Osteoblast (primary cell): ENCODE results near the gene GAS5. TPM values are rescaled to one million over a fixed set of nuclear protein-coding genes. Genes with fewer than 3 reads are reported as not detected.

Experiments
- DNase-seq: peaks from one replicate; pipeline ENCODE4 v3.0.0; 2011; ENCODE audit warnings: low spot score, mixed read lengths; ENCODE audit not compliant: insufficient read length; ENCODE audit errors: missing footprints
- H2AFZ ChIP-seq: 2 replicates; pipeline ENCODE4 v1.6.0; 2011; ENCODE audit warnings: mild to moderate bottlenecking, low read length
- H3K27ac ChIP-seq: 2 replicates; pipeline ENCODE4 v1.5.1; 2011; ENCODE audit warnings: mild to moderate bottlenecking, low read depth, low read length, moderate library complexity
- H3K27me3 ChIP-seq: 2 replicates; pipeline ENCODE4 v1.6.0; 2012; ENCODE audit warnings: mild to moderate bottlenecking, control low read depth, inconsistent platforms, low read length, moderate library complexity; ENCODE audit not compliant: insufficient read depth
- H3K36me3 ChIP-seq: 2 replicates; pipeline ENCODE4 v1.5.1; 2011; ENCODE audit warnings: mild to moderate bottlenecking, low read length, control low read depth, moderate library complexity; ENCODE audit not compliant: insufficient read depth
- H3K4me1 ChIP-seq: 2 replicates; pipeline ENCODE4 v1.5.1; 2011; ENCODE audit warnings: mild to moderate bottlenecking, low read length, control low read depth, moderate library complexity; ENCODE audit not compliant: insufficient read depth
- H3K4me2 ChIP-seq: 2 replicates; pipeline ENCODE4 v1.6.0; 2011; ENCODE audit warnings: mild to moderate bottlenecking, low read length; ENCODE audit not compliant: insufficient read depth
- H3K4me3 ChIP-seq: fragments of 200-600 bp; sonication (generic); 3 replicates; pipeline ENCODE4 v1.5.1; 2012; ENCODE audit warnings: mild to moderate bottlenecking, low read length, inconsistent platforms; ENCODE audit not compliant: insufficient read depth
- H3K79me2 ChIP-seq: 2 replicates; pipeline ENCODE4 v1.6.0; 2012; ENCODE audit warnings: mild to moderate bottlenecking, low read length, control low read depth, inconsistent platforms; ENCODE audit not compliant: insufficient read depth
- H3K9me3 ChIP-seq: 2 replicates; pipeline ENCODE4 v1.5.1; 2011; ENCODE audit warnings: low read depth, low read length, control low read depth
- H4K20me1 ChIP-seq: 2 replicates; pipeline ENCODE4 v1.6.0; 2012; ENCODE audit warnings: mild to moderate bottlenecking, low read length, control low read depth; ENCODE audit not compliant: insufficient read depth
- total RNA-seq: library from RNA; depleted of rRNA; stranded (reverse); fragments of >200 nt; gene quantifications from 2 replicates; pipeline ENCODE4 v1.2.3, GENCODE V29; 2012
- TF ChIP-seq, protein P1 (sequence below): IDR thresholded peaks from 2 replicates; pipeline ENCODE4 v1.5.1; 2011; ENCODE audit warnings: mild to moderate bottlenecking, low read depth, low read length, moderate library complexity; ENCODE audit errors: extremely low read depth

The GAS5 gene
- total RNA-seq = 177 and 220 TPM in 2 replicates

DNA sequence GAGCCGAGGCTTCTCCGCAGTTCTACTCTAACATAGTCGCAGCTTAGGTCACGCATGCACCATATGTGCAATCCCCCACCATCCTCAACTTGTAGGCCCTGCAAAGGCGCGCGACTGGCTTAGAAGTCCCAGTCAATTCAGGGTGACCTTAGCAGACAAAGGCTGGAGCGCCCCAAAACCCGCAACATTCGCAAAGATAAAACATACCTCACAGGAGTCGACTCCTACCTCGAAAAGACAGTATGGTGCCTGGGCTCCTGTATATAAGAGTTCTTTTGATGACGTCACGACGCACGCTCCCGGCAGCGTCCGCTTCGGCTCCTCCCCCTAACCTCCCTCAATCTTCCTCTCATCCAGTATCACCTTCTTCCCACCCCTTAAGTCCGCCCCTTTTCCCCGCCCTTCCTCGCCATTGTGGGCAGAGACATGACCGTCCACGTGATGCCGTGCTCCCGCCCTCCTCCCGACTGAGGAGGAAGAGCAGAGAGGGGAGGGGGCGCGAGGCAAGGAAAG is at the start of gene GAS5:
Gene GAS5, minus strand, starts transcription at position 237 of the 513 bp plus-strand sequence.
- peaks cover 59% of the 10 kb centered on the region for H3K36me3 ChIP-seq
- no peaks in the 10 kb centered on the region for H3K27me3 ChIP-seq
- H2AFZ ChIP-seq = peak within 1 kb of the TSS; percentile 61
- H3K4me2 ChIP-seq = peak within 1 kb of the TSS; percentile 93
- H3K79me2 ChIP-seq = peaks cover 37% of the 10 kb centered on the region
- H3K27ac ChIP-seq = peak within 1 kb of the TSS; percentile 85
- no peaks in the 10 kb centered on the region for H3K9me3 ChIP-seq
- H3K4me3 ChIP-seq = peak within 1 kb of the TSS; percentile 96
- peak; percentile 95 for DNase-seq
- H4K20me1 ChIP-seq = peaks cover 48% of the 10 kb centered on the region
- peaks cover 20% of the 10 kb centered on the region for H3K4me1 ChIP-seq
- TF ChIP-seq, protein P1, sequence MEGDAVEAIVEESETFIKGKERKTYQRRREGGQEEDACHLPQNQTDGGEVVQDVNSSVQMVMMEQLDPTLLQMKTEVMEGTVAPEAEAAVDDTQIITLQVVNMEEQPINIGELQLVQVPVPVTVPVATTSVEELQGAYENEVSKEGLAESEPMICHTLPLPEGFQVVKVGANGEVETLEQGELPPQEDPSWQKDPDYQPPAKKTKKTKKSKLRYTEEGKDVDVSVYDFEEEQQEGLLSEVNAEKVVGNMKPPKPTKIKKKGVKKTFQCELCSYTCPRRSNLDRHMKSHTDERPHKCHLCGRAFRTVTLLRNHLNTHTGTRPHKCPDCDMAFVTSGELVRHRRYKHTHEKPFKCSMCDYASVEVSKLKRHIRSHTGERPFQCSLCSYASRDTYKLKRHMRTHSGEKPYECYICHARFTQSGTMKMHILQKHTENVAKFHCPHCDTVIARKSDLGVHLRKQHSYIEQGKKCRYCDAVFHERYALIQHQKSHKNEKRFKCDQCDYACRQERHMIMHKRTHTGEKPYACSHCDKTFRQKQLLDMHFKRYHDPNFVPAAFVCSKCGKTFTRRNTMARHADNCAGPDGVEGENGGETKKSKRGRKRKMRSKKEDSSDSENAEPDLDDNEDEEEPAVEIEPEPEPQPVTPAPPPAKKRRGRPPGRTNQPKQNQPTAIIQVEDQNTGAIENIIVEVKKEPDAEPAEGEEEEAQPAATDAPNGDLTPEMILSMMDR = no peak

DNA sequence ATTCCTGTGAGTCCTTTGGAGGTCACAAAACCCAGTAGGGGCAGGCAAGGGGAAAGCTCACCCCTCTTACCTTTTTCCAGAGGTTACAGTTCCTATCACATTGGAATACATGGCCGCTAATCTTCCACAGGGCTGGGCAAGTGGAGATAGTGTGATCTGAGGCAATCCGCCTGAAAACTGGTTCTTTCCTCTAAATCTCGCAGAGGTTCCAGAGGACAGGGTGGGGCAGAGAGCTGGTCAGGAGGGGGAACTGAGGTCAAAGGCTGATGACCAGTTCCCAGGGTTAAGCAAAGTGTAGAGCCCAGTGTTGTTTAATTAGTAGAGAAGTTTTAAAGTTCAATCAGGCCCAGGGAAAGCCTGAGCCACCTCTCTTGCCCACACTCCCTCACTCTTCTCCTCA is 49.4 kb upstream of the GAS5 start, which contains the start of gene SERPINC1:
Gene SERPINC1, minus strand, starts transcription at position 179 of the 400 bp plus-strand sequence. Its CDS starts 68 bp downstream, at position 111.
- H3K4me1 ChIP-seq = no peaks in the 10 kb centered on the region
- no peak within 1 kb of the TSS for H3K27ac ChIP-seq
- H4K20me1 ChIP-seq = no peaks in the 10 kb centered on the region
- no peak within 1 kb of the TSS for H3K4me2 ChIP-seq
- DNase-seq = no peak
- no peaks in the 10 kb centered on the region for H3K9me3 ChIP-seq
- H3K79me2 ChIP-seq = no peaks in the 10 kb centered on the region
- H3K4me3 ChIP-seq = no peak within 1 kb of the TSS
- no peaks in the 10 kb centered on the region for H3K36me3 ChIP-seq
- TF ChIP-seq, protein P1 = no peak
- H2AFZ ChIP-seq = no peak within 1 kb of the TSS
- H3K27me3 ChIP-seq = no peaks in the 10 kb centered on the region

DNA sequence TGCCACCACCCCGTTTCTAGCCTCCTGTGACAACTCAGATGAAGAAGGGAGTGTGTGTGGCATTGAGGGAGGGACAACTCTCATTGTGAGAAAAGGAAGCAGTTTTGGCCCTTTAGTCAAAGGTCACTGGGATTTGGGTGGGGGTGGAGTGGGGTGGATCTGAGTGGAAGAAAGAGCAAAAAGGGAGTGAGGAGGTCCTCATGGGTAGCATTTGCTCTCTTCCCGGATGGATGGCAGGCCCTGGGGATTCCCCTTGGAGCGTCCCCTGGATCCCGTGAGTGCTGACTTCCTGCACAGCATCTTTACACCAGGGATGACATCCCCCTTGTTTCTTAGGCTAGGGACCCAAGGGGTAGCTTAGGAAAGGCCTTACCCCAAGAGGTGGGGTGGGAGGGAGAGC is 48.9 kb upstream of the GAS5 start:
- TF ChIP-seq, protein P1 = no peak
- H3K4me2 ChIP-seq = no peak overlapping the region
- H3K9me3 ChIP-seq = no peaks in the 10 kb centered on the region
- H2AFZ ChIP-seq = no peak overlapping the region
- H3K36me3 ChIP-seq = no peaks in the 10 kb centered on the region
- H3K27ac ChIP-seq = no peak overlapping the region
- H4K20me1 ChIP-seq = no peaks in the 10 kb centered on the region
- no peaks in the 10 kb centered on the region for H3K27me3 ChIP-seq
- no peaks in the 10 kb centered on the region for H3K79me2 ChIP-seq
- no peak for DNase-seq
- no peak overlapping the region for H3K4me3 ChIP-seq
- no peaks in the 10 kb centered on the region for H3K4me1 ChIP-seq

DNA sequence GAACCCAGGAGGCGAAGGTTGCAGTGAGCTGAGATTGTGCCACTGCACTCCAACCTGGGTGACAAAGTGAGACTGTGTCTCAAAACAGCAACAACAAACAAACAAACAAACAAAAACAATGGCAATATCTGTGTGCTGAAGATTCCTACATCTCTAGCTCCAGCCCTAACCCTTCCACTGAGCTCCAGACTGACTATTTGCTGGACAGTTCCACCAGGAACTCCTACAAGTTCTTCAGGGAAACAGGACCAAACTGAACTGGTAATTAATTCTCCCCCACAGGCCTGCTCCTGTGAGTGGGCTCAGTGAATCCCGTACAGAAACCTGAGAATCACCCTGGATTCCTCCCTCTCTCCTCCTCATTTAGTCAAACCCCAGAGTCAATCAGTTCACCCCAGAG is 47.8 kb upstream of the GAS5 start:
- H3K4me1 ChIP-seq = no peaks in the 10 kb centered on the region
- no peaks in the 10 kb centered on the region for H4K20me1 ChIP-seq
- no peak overlapping the region for H3K4me3 ChIP-seq
- no peaks in the 10 kb centered on the region for H3K79me2 ChIP-seq
- no peak overlapping the region for H3K27ac ChIP-seq
- H2AFZ ChIP-seq = no peak overlapping the region
- no peak overlapping the region for H3K4me2 ChIP-seq
- no peaks in the 10 kb centered on the region for H3K27me3 ChIP-seq
- no peaks in the 10 kb centered on the region for H3K36me3 ChIP-seq
- TF ChIP-seq, protein P1 = no peak
- DNase-seq = no peak
- no peaks in the 10 kb centered on the region for H3K9me3 ChIP-seq
